Neural progenitor cell (in vitro differentiated cells): Measurements from ENCODE around the gene SATB1.

Experiments
- CTCF ChIP-seq: fragments of 200-600 bp; sonication (generic); IDR thresholded peaks from 2 replicates; pipeline ENCODE4 v1.5.1; 2017; ENCODE audit warnings: antibody characterized with exemption, mild to moderate bottlenecking
- EZH2 ChIP-seq: fragments of 200-600 bp; sonication (generic); IDR thresholded peaks from 2 replicates; pipeline ENCODE4 v1.6.1; 2017; ENCODE audit warnings: antibody characterized with exemption, mild to moderate bottlenecking, moderate library complexity
- EZH2phosphoT487 ChIP-seq: fragments of 200-600 bp; sonication (generic); IDR thresholded peaks from 2 replicates; pipeline ENCODE4 v1.6.1; 2017; ENCODE audit warnings: antibody characterized with exemption

DNA sequence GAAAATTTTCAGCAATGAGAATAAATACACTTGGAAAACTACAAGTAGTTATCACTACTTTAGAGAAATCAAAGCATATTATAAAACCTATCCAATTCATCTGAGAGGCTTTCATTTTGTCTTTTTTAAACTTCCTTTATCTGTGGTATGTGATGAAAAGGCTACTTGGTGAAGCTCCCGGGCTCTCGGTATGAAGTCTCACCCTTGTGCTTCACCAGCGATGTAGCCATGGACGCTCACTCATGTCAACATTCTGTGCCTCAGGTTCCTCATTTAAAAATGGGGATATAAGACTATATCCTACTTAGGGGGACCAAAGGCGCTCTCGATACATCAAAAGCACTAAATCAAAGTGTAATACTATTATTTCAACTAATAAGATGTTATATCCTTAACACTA lies 14.9 kb downstream of the SATB1 start:
- TF ChIP-seq EZH2 (no peak), CTCF (no peak), EZH2phosphoT487 (no peak)
